Measurements from ENCODE around the gene SETD1A.
"Not testable (repeated sequence)": the region's sequence is repeated elsewhere in the genome, so short reads cannot be mapped to it uniquely, and the experiment has no call there.

The SETD1A gene

GRCh38 chr16:31001507-31002249, 44.1 kb downstream of the SETD1A start:
- no peak for DNase-seq

GRCh38 chr16:31002250-31002700, 44.7 kb downstream of the SETD1A start:
- no peak for DNase-seq

- DNase-seq, result no peak
Observed at GRCh38 chr16:31002862-31003341, 45.3 kb downstream of the SETD1A start.

GRCh38 chr16:31003744-31004143, 46.2 kb downstream of the SETD1A start:
- no peak for DNase-seq

- DNase-seq, result no peak
Observed at GRCh38 chr16:31004658-31005057, 47.1 kb downstream of the SETD1A start.

- peak; percentile 66 to 87 for DNase-seq
Observed at GRCh38 chr16:31005350-31006085, 48.0 kb downstream of the SETD1A start.

GRCh38 chr16:31006086-31006385, 48.5 kb downstream of the SETD1A start:
- DNase-seq, result no peak

GRCh38 chr16:31006589-31006988, 49.0 kb downstream of the SETD1A start:
- DNase-seq, result no peak

- no peak for DNase-seq
Observed at GRCh38 chr16:31007684-31008083, 50.1 kb downstream of the SETD1A start.

- DNase-seq, result no peak
Observed at GRCh38 chr16:31008149-31008548, 50.6 kb downstream of the SETD1A start.

- no peak for DNase-seq
Observed at GRCh38 chr16:31008551-31008950, 51.0 kb downstream of the SETD1A start.

GRCh38 chr16:31009120-31009519, 51.6 kb downstream of the SETD1A start:
- peak in 1 of 2 donors; percentile 34 for DNase-seq

GRCh38 chr16:31009894-31010584, 52.5 kb downstream of the SETD1A start:
- DNase-seq, result no peak

GRCh38 chr16:31010585-31011325, 53.2 kb downstream of the SETD1A start, which contains the start of gene STX1B:
TSS of gene STX1B (minus strand) at chr16:31010638. CDS start at chr16:31010396, 242 bp downstream.
- DNase-seq, result no peak

GRCh38 chr16:31011815-31012214, 54.3 kb downstream of the SETD1A start:
- not testable (repeated sequence) for DNase-seq

- DNase-seq, result not testable (repeated sequence)
Observed at GRCh38 chr16:31013292-31013691, 55.7 kb downstream of the SETD1A start.

GRCh38 chr16:31016018-31016417, 58.5 kb downstream of the SETD1A start:
- no peak for DNase-seq

GRCh38 chr16:31017756-31018155, 60.2 kb downstream of the SETD1A start:
- DNase-seq, result not testable (repeated sequence)

- no peak for DNase-seq
Observed at GRCh38 chr16:31020536-31020935, 63.0 kb downstream of the SETD1A start.

GRCh38 chr16:31022544-31023251, 65.1 kb downstream of the SETD1A start:
- peak; percentile 24 to 33 for DNase-seq

- DNase-seq, result no peak
Observed at GRCh38 chr16:31023252-31023602, 65.7 kb downstream of the SETD1A start.
